K562 (cell line): Measurements from ENCODE around the gene TTYH2. TPM values are rescaled to one million over a fixed set of nuclear protein-coding genes. Genes with fewer than 3 reads are reported as not detected.

Experiments used
- ARID3A ChIP-seq: IDR thresholded peaks from 2 replicates; pipeline ENCODE4 v1.6.1; 2012; ENCODE audit warnings: low read depth, low read length, improper control_type of control experiment, borderline replicate concordance
- CBX1 ChIP-seq: sonication (generic); IDR thresholded peaks from 2 replicates; pipeline ENCODE4 v1.6.1; 2016; ENCODE audit warnings: antibody characterized with exemption, low read depth, mild to moderate bottlenecking
- E4F1 ChIP-seq: fragments of 250-450 bp; sonication (Bioruptor Pico); IDR thresholded peaks from 2 replicates; pipeline ENCODE4 v1.5.0; 2021; ENCODE audit warnings: mild to moderate bottlenecking, borderline replicate concordance
- GATAD2B ChIP-seq: fragments of 450-650 bp; IDR thresholded peaks from 2 replicates; pipeline ENCODE4 v1.6.1; 2017; ENCODE audit warnings: mild to moderate bottlenecking, borderline replicate concordance
- HDAC8 ChIP-seq: fragments of 450-650 bp; IDR thresholded peaks from 2 replicates; pipeline ENCODE4 v1.6.1; 2016; ENCODE audit warnings: mild to moderate bottlenecking, missing genetic modification characterization, moderate library complexity, missing compliant biosample characterization
- HLTF ChIP-seq: fragments of 450-650 bp; IDR thresholded peaks from 2 replicates; pipeline ENCODE4 v1.6.1; 2016
- MTF1 ChIP-seq: fragments of 250-450 bp; sonication (Bioruptor Pico); IDR thresholded peaks from 2 replicates; pipeline ENCODE4 v1.9.0; 2021; ENCODE audit warnings: moderate library complexity, mild to moderate bottlenecking, inconsistent platforms, borderline replicate concordance
- NFE2 ChIP-seq: IDR thresholded peaks from 2 replicates; pipeline ENCODE4 v1.6.1; 2014; ENCODE audit warnings: antibody characterized with exemption, low read depth
- NR4A1 ChIP-seq, 2 experiments: fragments of 250-450 bp in 1 of 2; fragments of 450-650 bp in 1 of 2; sonication (Bioruptor Pico) in 1 of 2; IDR thresholded peaks; 2 replicates each; pipeline versions ENCODE4 v1.4.0 to v1.6.1; 2016 to 2020; ENCODE audit warnings: mild to moderate bottlenecking in 2 of 2, missing compliant biosample characterization in 1 of 2, missing genetic modification characterization in 1 of 2, moderate library complexity in 1 of 2
- PHB ChIP-seq: fragments of 250-450 bp; sonication (Bioruptor Pico); IDR thresholded peaks from 2 replicates; pipeline ENCODE4 v1.5.0; 2021
- PPARD ChIP-seq: fragments of 250-450 bp; sonication (Bioruptor Pico); IDR thresholded peaks from 2 replicates; pipeline ENCODE4 v1.8.0; 2022; ENCODE audit warnings: inconsistent platforms, mild to moderate bottlenecking, moderate library complexity
- PTRF ChIP-seq: fragments of 450-650 bp; IDR thresholded peaks from 2 replicates; pipeline ENCODE4 v1.6.1; 2016; ENCODE audit warnings: mild to moderate bottlenecking, missing genetic modification characterization, missing compliant biosample characterization
- RBM17 ChIP-seq: fragments of 200-400 bp; formaldehyde crosslinking; IDR thresholded peaks from 2 replicates; pipeline ENCODE4 v1.6.1; 2017; ENCODE audit warnings: low read depth, mild to moderate bottlenecking, low read length, borderline replicate concordance
- RBM22 ChIP-seq: fragments of 200-400 bp; formaldehyde crosslinking; IDR thresholded peaks from 2 replicates; pipeline ENCODE4 v1.6.1; 2018; ENCODE audit warnings: low read length, low read depth; ENCODE audit not compliant: poor library complexity, severe bottlenecking
- SMAD3 ChIP-seq: fragments of 450-650 bp; formaldehyde crosslinking; conservative IDR thresholded peaks from 2 replicates; pipeline ENCODE4 v1.4.0; 2020; ENCODE audit warnings: mild to moderate bottlenecking
- SP2 ChIP-seq: IDR thresholded peaks from 2 replicates; pipeline ENCODE4 v1.6.1; 2011; ENCODE audit warnings: mild to moderate bottlenecking, low read depth, low read length, moderate library complexity; ENCODE audit not compliant: poor library complexity, severe bottlenecking; ENCODE audit errors: extremely low read depth
- THRAP3 ChIP-seq: fragments of 450-650 bp; IDR thresholded peaks from 2 replicates; pipeline ENCODE4 v1.6.1; 2016; ENCODE audit warnings: mild to moderate bottlenecking, inconsistent platforms, borderline replicate concordance
- WHSC1 ChIP-seq: IDR thresholded peaks from one replicate; pipeline ENCODE4 v1.6.1; 2012; ENCODE audit warnings: low read length, control low read depth, inconsistent platforms
- ZBTB7A ChIP-seq: IDR thresholded peaks from 2 replicates; pipeline ENCODE4 v1.6.1; 2011; ENCODE audit warnings: low read depth, mild to moderate bottlenecking, low read length, moderate library complexity, borderline replicate concordance; ENCODE audit not compliant: control insufficient read depth
- ZNF41 ChIP-seq: fragments of 250-450 bp; sonication (Bioruptor Pico); conservative IDR thresholded peaks from 2 replicates; pipeline ENCODE4 v1.4.0; 2020; ENCODE audit warnings: mild to moderate bottlenecking
- ZNF512 ChIP-seq: IDR thresholded peaks from 2 replicates; pipeline ENCODE4 v1.6.1; 2016; ENCODE audit warnings: missing genetic modification characterization, missing compliant biosample characterization
- ZNF830 ChIP-seq: fragments of 250-450 bp; sonication (Bioruptor Pico); IDR thresholded peaks from 2 replicates; pipeline ENCODE4 v1.5.0; 2021; ENCODE audit warnings: mild to moderate bottlenecking
- polyA plus RNA-seq, 8 experiments: library from polyadenylated mRNA; depleted of rRNA in 4 of 8; stranded (reverse) in 5 of 8; unstranded in 3 of 8; fragments of >200 nt; fragmentation: Nextera tagmentation in 2 of 8; fragmentation: Illumina TruSeq in 1 of 8; extraction: Ambion mirVana in 2 of 8; extraction: Trizol in 1 of 8; gene quantifications; 2 replicates each; pipeline versions ENCODE4 v1.2.1 to v1.2.3, GENCODE V29; 2011 to 2014; ENCODE audit warnings: inconsistent platforms in 1 of 8, missing spikeins in 1 of 8
- total RNA-seq, 7 experiments: library from RNA; depleted of rRNA in 6 of 7; stranded (reverse); fragments of >200 nt in 6 of 7; fragmentation: Illumina TruSeq in 2 of 7; extraction: Trizol in 2 of 7; gene quantifications; 2 replicates each; pipeline versions ENCODE4 v1.2.1 to v1.2.3, GENCODE V29; 2011 to 2021; ENCODE audit warnings: low replicate concordance in 1 of 7

Gene TTYH2
- total and polyA plus RNA-seq, 9 of the 15 experiments (the other 6 are each of a cell fraction or from before 2014, with no cell fraction given) = 0.03 to 2.0 (median 0.91) TPM

- TF ChIP-seq ZNF512 (tag) = no peak
- TF ChIP-seq PPARD (CRISPR knock-in tag) = no peak
- TF ChIP-seq ZNF41 (CRISPR knock-in tag) = no peak
- TF ChIP-seq NFE2 = no peak
- TF ChIP-seq CBX1 = peak; percentile 86
- no peak for TF ChIP-seq MTF1
- peak; percentile 29 for TF ChIP-seq SP2
- no peak for TF ChIP-seq SMAD3
- no peak for TF ChIP-seq PTRF (tag)
- TF ChIP-seq RBM22 = peak; percentile 81
- TF ChIP-seq HLTF = 0 out of 2 replicates have a peak, but pooled peaks have one; percentile 47
- TF ChIP-seq PHB (CRISPR knock-in tag) = 0 out of 2 replicates have a peak, but pooled peaks have one; percentile 71
- TF ChIP-seq ZNF830 (CRISPR knock-in tag) = 0 out of 2 replicates have a peak, but pooled peaks have one; percentile 65
- peak; percentile 91; the same call in 1 of the 2 replicates for TF ChIP-seq THRAP3
- TF ChIP-seq WHSC1 = no peak
- TF ChIP-seq GATAD2B = peak; percentile 29; the same call in 1 of the 2 replicates
- no peak for TF ChIP-seq HDAC8 (tag)
- TF ChIP-seq ARID3A = 0 out of 2 replicates have a peak, but pooled peaks have one; percentile 29
- 0 out of 2 replicates have a peak, but pooled peaks have one; percentile 25 for TF ChIP-seq ZBTB7A
- TF ChIP-seq E4F1 (CRISPR knock-in tag) = peak; percentile 31; the same call in 1 of the 2 replicates
- no peak for TF ChIP-seq NR4A1 (CRISPR knock-in tag; IDR thresholded peaks at IDR 0.05)
- peak; percentile 56; the same call in 1 of the 2 replicates for TF ChIP-seq NR4A1 (tag; IDR thresholded peaks at IDR 0.05)
- TF ChIP-seq RBM17 = no peak
Observed at GRCh38 chr17:74203439-74204240, 9.7 kb upstream of the TTYH2 start, which contains the start of gene RPL38 (continued).
